Stomach smooth muscle (tissue), 2 donors: ENCODE results near the gene VSTM2L.

Source experiments
- H3K27ac ChIP-seq: one replicate; pipeline ENCODE4 v1.7.0; 2013; ENCODE audit warnings: mild to moderate bottlenecking, low read length, inconsistent platforms
- H3K27me3 ChIP-seq, 2 donors: one replicate each; pipeline ENCODE4 v1.7.0; 2013; ENCODE audit warnings: low read length in 2 of 2; ENCODE audit not compliant: insufficient read depth in 2 of 2, control insufficient read depth in 1 of 2
- H3K36me3 ChIP-seq, 2 donors: one replicate each; pipeline ENCODE4 v1.7.0; 2013; ENCODE audit warnings: low read length in 2 of 2; ENCODE audit not compliant: control insufficient read depth in 2 of 2, insufficient read depth in 2 of 2
- H3K4me1 ChIP-seq: one replicate; pipeline ENCODE4 v1.7.0; 2013; ENCODE audit warnings: low read length; ENCODE audit not compliant: control insufficient read depth, insufficient read depth
- H3K4me3 ChIP-seq, 2 donors: one replicate each; pipeline ENCODE4 v1.7.0; 2013; ENCODE audit warnings: low read length in 2 of 2
- H3K9ac ChIP-seq, 2 donors: one replicate each; pipeline ENCODE4 v1.7.0; 2013; ENCODE audit warnings: low read length in 2 of 2, mild to moderate bottlenecking in 1 of 2
- H3K9me3 ChIP-seq, 2 donors: one replicate each; pipeline ENCODE4 v1.7.0; 2013; ENCODE audit warnings: low read length in 2 of 2; ENCODE audit not compliant: control insufficient read depth in 2 of 2
- donor health status: healthy.
- donor health status: Pancreatic carcinoma.

The VSTM2L gene

DNA sequence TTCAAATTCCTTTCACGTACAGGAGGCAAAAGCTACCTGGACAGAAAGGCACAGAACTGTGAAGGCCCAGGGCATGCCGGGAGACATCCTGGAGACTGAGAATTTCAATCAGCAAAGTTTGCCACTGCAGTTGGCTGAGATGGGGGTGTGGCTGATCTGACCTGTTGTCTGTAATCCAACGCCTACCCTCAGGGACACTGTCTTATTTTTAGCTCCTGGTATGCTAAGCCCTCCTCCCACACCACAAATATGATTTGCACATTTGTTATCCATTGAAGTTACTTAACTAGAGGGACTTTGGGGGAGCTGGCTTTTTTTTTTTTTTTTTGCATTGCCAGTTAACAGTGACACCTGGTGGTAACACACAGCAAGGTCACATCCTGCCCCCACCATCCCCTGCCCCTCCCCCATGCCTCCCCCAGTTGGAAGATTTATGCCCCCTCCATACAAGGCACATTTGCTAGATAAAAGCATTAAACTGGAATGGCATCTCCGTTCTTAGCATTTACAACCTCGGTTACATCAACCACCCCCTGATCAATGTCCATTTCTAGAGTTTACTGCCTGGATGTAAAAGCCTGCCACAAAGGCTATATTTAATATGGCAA, 90.0 kb downstream of the VSTM2L start:
- Histone ChIP-seq H3K27me3 (no peaks in the 10 kb centered on the region), H3K4me1 (peaks cover 10% of the 10 kb centered on the region), H3K4me3 (no peak overlapping the region), H3K9me3 (no peaks in the 10 kb centered on the region), H3K36me3 (peaks cover 26 to 31% of the 10 kb centered on the region in 2 donors), H3K9ac (no peak overlapping the region), H3K27ac (no peak overlapping the region)

DNA sequence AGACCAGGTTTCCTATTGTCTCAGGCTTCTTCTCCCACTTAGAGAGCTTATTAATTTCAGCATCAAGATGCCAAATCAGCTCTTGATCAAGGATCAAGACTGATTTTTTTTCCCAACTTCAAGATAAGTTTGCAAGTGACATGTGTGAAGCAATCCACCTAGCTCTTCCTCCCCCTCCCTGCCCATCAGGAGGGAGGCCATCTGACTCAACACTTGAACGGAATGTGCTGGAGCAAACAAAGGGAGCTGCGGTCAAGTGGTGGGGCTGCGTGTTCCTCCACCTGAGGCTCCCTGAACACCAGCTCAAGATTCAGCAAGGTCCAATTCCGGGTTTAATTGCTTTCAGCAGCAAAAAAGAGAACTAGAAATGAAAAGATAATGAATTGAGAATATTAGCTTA, 91.6 kb downstream of the VSTM2L start:
- no peaks in the 10 kb centered on the region for H3K9me3 ChIP-seq
- H3K27me3 ChIP-seq: no peaks in the 10 kb centered on the region
- H3K9ac ChIP-seq: no peak overlapping the region
- H3K36me3 ChIP-seq: peaks cover 36 to 38% of the 10 kb centered on the region in 2 donors
- no peak overlapping the region for H3K27ac ChIP-seq
- H3K4me3 ChIP-seq: no peak overlapping the region
- H3K4me1 ChIP-seq: peaks cover 10% of the 10 kb centered on the region
